Activated CD4-positive, alpha-beta T cell treated with anti-CD3 and anti-CD28 coated beads, Interleukin-2, Interleukin-4, amounts not matched to agents 100 ng/mL and 50 ng/mL, durations not matched to agents 16 hours and 8 hours (primary cell): Measurements from ENCODE around the gene LURAP1L.

ENCODE experiments used
- DNase-seq: peaks from one replicate; pipeline ENCODE4 v3.0.0-alpha.2; 2020; ENCODE audit warnings: low spot score

The LURAP1L gene

DNA sequence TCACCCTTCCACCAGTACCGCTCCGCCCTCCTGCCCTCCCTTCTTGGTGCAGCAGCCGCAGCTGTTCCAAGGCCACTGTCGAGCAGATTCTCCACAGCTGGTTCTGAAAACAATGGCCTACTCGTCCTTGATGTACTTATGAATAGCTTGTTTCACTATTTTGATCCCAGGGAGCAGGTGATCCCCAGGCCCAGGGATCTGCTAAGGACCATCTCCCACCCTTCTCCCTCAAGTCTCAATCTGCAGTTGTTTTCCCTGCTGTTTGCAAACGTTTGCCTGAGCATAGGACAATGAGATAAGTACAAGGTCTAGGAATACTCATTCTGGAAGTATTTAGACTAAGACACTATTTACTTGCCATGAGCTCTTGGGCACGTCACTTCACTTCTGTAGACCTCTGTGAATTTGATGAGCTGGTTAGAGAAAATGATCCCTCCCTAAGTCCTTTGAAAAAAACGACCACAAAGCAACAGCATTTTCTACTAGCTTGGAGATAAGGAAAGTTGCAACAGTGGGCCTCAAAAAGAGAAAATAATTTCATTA, 1.8 kb downstream of the LURAP1L start:
- no peak for DNase-seq

- DNase-seq, result no peak
Measured at GRCh38 chr9:12777121-12778022, 2.6 kb downstream of the LURAP1L start.

GRCh38 chr9:12778389-12778788, 3.6 kb downstream of the LURAP1L start:
- DNase-seq, result no peak

GRCh38 chr9:12781226-12781733, 6.5 kb downstream of the LURAP1L start:
- no peak for DNase-seq

GRCh38 chr9:12783767-12784460, 9.1 kb downstream of the LURAP1L start:
- DNase-seq, result no peak

DNA sequence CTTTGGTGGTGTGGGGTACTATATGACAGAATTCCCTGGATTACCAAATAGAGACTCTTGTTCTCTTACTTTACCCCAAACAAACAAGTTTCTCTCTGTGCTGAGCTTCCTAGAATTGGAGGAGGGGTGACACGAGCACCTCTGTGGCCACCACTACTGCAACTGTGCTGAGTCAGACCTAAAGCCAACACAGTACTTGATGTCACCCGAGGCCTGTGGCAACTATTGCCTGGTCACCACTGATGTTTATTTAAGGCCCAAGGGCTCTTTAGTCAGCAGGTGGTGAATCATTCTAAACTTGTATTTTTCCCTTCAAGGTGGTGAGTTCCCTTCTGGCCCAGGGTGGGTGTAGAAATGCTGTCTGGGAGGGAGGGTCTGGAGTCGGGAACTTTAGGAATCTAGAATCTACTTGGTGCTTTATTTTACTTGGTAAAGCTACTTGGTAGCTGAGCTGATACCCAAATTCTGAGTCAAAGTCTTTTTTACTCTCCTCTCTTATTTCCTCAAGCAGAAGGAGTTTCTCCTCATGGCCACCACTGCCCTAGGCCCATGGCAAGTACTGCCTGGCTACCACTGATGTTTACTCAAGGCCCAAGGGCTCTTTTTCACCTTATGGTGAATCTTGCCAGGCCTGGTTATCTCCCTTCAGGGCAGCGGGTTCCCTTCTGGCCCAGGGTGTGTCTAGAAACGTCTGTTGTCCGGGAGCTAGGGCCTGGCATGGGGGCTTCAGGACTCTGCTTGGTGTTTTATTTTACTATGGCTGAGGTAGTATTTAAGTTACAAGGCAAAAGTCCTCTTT, 9.8 kb downstream of the LURAP1L start:
- DNase-seq, result no peak

DNA sequence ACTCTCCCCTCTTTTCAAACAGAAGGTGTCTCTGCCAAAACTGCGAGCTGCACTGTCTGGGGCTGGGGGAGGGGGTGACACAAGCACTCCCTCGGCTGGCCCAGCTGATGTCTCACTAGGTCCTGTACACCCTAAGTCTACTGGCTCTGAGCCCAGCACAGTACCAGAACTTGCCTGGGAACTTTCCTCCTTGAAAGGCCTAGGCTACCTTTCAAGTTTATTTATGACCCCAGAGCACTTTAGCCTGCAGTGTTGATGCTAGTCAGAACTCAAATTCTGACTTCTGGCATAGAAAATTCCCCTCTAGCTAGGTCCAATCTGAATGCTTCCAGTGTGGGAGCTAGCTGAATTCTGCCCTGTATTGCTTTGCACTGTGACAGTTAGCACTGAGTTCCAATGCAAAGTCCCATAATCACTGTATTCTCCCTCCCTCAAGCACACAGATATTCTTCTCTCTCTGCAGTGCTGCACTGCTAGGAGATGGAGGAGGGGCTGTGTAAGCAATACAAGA, 10.5 kb downstream of the LURAP1L start:
- no peak for DNase-seq

DNA sequence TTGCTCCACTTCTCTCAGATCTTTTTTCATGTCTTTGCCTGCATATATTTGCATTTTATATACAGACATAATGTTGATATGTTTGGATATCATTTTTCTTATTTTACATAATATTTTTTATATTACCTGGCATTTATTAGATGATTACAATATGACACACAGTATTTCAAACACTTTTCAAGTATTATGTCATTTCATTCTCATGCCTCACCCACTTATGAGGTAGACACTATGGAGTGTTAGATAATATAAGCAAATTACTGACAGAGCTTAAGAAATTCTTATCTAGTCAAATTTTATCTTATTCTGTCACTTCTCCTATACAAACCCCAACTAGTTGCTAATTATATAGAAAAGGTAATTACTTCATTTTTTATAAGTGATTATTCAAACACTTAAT, 11.1 kb downstream of the LURAP1L start:
- no peak for DNase-seq

DNA sequence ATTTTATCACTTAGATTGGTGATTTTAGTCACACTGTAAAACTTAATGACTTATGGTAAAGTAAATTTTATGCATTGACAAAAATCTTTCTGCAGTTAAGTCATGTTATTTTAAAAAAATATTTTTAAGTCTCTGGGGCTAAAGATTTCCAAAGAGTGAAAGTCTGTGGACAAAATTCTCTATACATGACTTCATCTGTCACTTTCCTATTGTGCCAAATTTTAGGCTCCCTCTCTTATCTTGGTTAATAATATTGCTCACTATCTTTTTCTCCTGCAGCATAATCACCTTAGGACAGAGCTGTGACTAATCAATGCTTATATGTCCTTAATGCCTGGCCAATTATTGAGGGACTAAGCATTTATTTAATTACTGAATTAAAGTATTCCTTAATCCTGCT, 15.2 kb downstream of the LURAP1L start:
- DNase-seq, result no peak

DNA sequence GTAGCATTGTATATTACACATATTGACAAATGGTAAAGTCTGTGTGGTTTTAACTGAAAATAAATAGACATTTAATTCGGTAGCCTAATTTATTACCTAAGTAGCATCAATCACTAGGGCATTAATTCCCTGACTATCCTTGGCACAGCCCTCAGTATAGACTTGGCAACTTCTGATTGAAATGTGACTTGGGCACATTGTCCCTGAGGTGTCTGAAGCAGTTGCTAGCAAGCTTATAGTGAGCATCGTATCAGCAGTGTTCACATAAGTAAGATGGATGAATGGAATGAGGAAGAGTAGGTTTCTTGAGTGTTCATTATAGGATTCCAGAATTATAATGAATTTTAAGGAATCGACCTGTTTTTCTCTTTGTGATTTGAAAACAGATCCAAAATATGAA, 16.1 kb downstream of the LURAP1L start:
- no peak for DNase-seq

GRCh38 chr9:12794101-12794799, 19.4 kb downstream of the LURAP1L start:
- no peak for DNase-seq

GRCh38 chr9:12796601-12797000, 21.8 kb downstream of the LURAP1L start:
- no peak for DNase-seq

DNA sequence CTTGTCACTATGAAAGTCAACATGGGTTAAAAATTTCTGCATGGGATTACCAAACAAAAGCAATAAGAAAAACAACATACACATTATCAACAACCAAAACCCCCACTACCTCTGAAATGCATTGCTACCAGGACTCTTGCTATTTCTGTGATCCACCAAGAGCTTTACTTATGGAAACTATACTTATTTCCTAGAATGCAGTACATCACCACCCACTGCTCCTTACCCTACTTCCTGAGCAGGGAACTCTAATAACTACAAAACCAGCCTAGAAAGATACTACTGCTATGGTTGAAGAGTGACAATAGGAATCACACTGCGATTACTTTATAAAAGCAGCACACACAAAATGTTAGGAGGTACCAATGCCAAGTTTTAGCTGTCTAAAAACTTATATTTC, 22.2 kb downstream of the LURAP1L start:
- no peak for DNase-seq

GRCh38 chr9:12798066-12798770, 23.4 kb downstream of the LURAP1L start:
- no peak for DNase-seq

GRCh38 chr9:12801187-12801586, 26.4 kb downstream of the LURAP1L start:
- DNase-seq, result no peak

- no peak for DNase-seq
Measured at GRCh38 chr9:12801663-12802062, 26.8 kb downstream of the LURAP1L start.

- DNase-seq, result no peak
Measured at GRCh38 chr9:12802093-12802492, 27.3 kb downstream of the LURAP1L start.

GRCh38 chr9:12808569-12808968, 33.7 kb downstream of the LURAP1L start:
- DNase-seq, result no peak

GRCh38 chr9:12809720-12810119, 34.9 kb downstream of the LURAP1L start:
- DNase-seq, result no peak

GRCh38 chr9:12811935-12812334, 37.1 kb downstream of the LURAP1L start:
- no peak for DNase-seq

- DNase-seq, result no peak
Measured at GRCh38 chr9:12812710-12813109, 37.9 kb downstream of the LURAP1L start.
